Measurements from ENCODE around the gene PRKCD.

- TF ChIP-seq CTCF (IDR thresholded peaks at IDR 0.05) (no peak), POLR2A (IDR thresholded peaks at IDR 0.05) (no peak)
Observed at GRCh38 chr3:53231532-53232511, 70.8 kb downstream of the PRKCD start.
